SU-DHL-6 (cell line): ENCODE results near the gene C5AR1.

Experiments
- CTCF ChIP-seq: fragments of 200-600 bp; sonication (generic); IDR thresholded peaks from one replicate; pipeline ENCODE4 v1.5.1; 2017; ENCODE audit warnings: antibody characterized with exemption, mild to moderate bottlenecking, low read length, moderate library complexity; ENCODE audit not compliant: insufficient read depth, poor library complexity, severe bottlenecking
- EZH2phosphoT487 ChIP-seq: fragments of 200-600 bp; sonication (generic), shearing (Covaris generic); conservative IDR thresholded peaks from 2 replicates; pipeline ENCODE4 v1.6.1; 2018; ENCODE audit warnings: mild to moderate bottlenecking, antibody characterized with exemption, low read length, moderate library complexity, mixed read lengths

GRCh38 chr19:47269596-47269995 is 40.1 kb upstream of the C5AR1 start:
- TF ChIP-seq CTCF (no peak), EZH2phosphoT487 (no peak)
